ENCODE measurements around the gene SPRR3. TPM values are rescaled to one million over a fixed set of nuclear protein-coding genes. Genes with fewer than 3 reads are reported as not detected.

SPRR3 gene
- total and polyA plus RNA-seq, 4 donors = 0.50 to 1.9 (median 1.2) TPM; not detected in 1

- ATAC-seq (ENCODE audit: insufficient read depth, low FRiP score) (no peak), DNase-seq (no peak)
- H3K36me3 ChIP-seq (ENCODE audit: control insufficient read depth in 4 of 4, insufficient read depth in 4 of 4, low read length in 4 of 4) = no peaks in the 10 kb centered on the region
- H3K9ac ChIP-seq (ENCODE audit: insufficient read depth in 1 of 2, low read length in 2 of 2) = no peak overlapping the region
- peaks cover 0 to 4% (median 0%) of the 10 kb centered on the region in 4 donors for H3K9me3 ChIP-seq (ENCODE audit: control insufficient read depth in 4 of 4, insufficient read depth in 3 of 4, low read length in 3 of 4)
- H3K27ac ChIP-seq (ENCODE audit: low read depth in 1 of 2, low read length in 1 of 2) = no peak overlapping the region
- TF ChIP-seq CTCF (IDR thresholded peaks at IDR 0.05; ENCODE audit: control extremely low read depth, extremely low read depth) = no peak
- H3K4me3 ChIP-seq = no peak overlapping the region
- no peaks in the 10 kb centered on the region for H3K27me3 ChIP-seq (ENCODE audit: control insufficient read depth in 3 of 3, insufficient read depth in 3 of 3, low read length in 2 of 3)
- H3K4me1 ChIP-seq (ENCODE audit: control insufficient read depth in 5 of 5, insufficient read depth in 5 of 5, low read length in 5 of 5) = no peaks in the 10 kb centered on the region
Measured at GRCh38 chr1:152983234-152983633, 18.3 kb upstream of the SPRR3 start.

GRCh38 chr1:152983743-152984142, 17.8 kb upstream of the SPRR3 start, which contains the start of gene SPRR1A:
Gene SPRR1A (plus strand): TSS chr1:152984081. CDS start chr1:152985231, 1,150 bp downstream.
- ATAC-seq (ENCODE audit: insufficient read depth, low FRiP score) = no peak
- H3K27me3 ChIP-seq (ENCODE audit: control insufficient read depth in 3 of 3, insufficient read depth in 3 of 3, low read length in 2 of 3) = no peaks in the 10 kb centered on the region
- peaks cover 0 to 4% (median 0%) of the 10 kb centered on the region in 4 donors for H3K9me3 ChIP-seq (ENCODE audit: control insufficient read depth in 4 of 4, insufficient read depth in 3 of 4, low read length in 3 of 4)
- H3K4me1 ChIP-seq (ENCODE audit: control insufficient read depth in 5 of 5, insufficient read depth in 5 of 5, low read length in 5 of 5) = no peaks in the 10 kb centered on the region
- H3K27ac ChIP-seq (ENCODE audit: low read depth in 1 of 2, low read length in 1 of 2) = no peak within 1 kb of the TSS
- no peak for TF ChIP-seq CTCF (IDR thresholded peaks at IDR 0.05; ENCODE audit: control extremely low read depth, extremely low read depth)
- WGBS, 2 donors = 83 to 88% methylated on average over 3 of the region's 3 CpGs
- H3K4me3 ChIP-seq = no peak within 1 kb of the TSS
- H3K9ac ChIP-seq (ENCODE audit: insufficient read depth in 1 of 2, low read length in 2 of 2) = no peak within 1 kb of the TSS
- H3K36me3 ChIP-seq (ENCODE audit: control insufficient read depth in 4 of 4, insufficient read depth in 4 of 4, low read length in 4 of 4) = no peaks in the 10 kb centered on the region
- no peak for DNase-seq

GRCh38 chr1:152986578-152986977, 15.0 kb upstream of the SPRR3 start:
- H3K36me3 ChIP-seq (ENCODE audit: control insufficient read depth in 4 of 4, insufficient read depth in 4 of 4, low read length in 4 of 4) = no peaks in the 10 kb centered on the region
- DNase-seq = no peak
- no peak for TF ChIP-seq CTCF (IDR thresholded peaks at IDR 0.05; ENCODE audit: control extremely low read depth, extremely low read depth)
- no peak overlapping the region for H3K9ac ChIP-seq (ENCODE audit: insufficient read depth in 1 of 2, low read length in 2 of 2)
- H3K9me3 ChIP-seq (ENCODE audit: control insufficient read depth in 4 of 4, insufficient read depth in 3 of 4, low read length in 3 of 4) = peaks cover 0 to 4% (median 0%) of the 10 kb centered on the region in 4 donors
- H3K4me3 ChIP-seq = no peak overlapping the region
- no peak for ATAC-seq (ENCODE audit: insufficient read depth, low FRiP score)
- 85 to 96% methylated on average over 2 of the region's 2 CpGs for WGBS, 2 donors
- H3K27ac ChIP-seq (ENCODE audit: low read depth in 1 of 2, low read length in 1 of 2) = no peak overlapping the region
- H3K27me3 ChIP-seq (ENCODE audit: control insufficient read depth in 3 of 3, insufficient read depth in 3 of 3, low read length in 2 of 3) = no peaks in the 10 kb centered on the region
- no peaks in the 10 kb centered on the region for H3K4me1 ChIP-seq (ENCODE audit: control insufficient read depth in 5 of 5, insufficient read depth in 5 of 5, low read length in 5 of 5)

- no peak for TF ChIP-seq CTCF (IDR thresholded peaks at IDR 0.05; ENCODE audit: control extremely low read depth, extremely low read depth)
- H3K36me3 ChIP-seq (ENCODE audit: control insufficient read depth in 4 of 4, insufficient read depth in 4 of 4, low read length in 4 of 4) = no peaks in the 10 kb centered on the region
- ATAC-seq (ENCODE audit: insufficient read depth, low FRiP score) = no peak
- 77 to 82% methylated on average over 6 of the region's 6 CpGs for WGBS, 2 donors
- DNase-seq = no peak
- H3K4me3 ChIP-seq = no peak overlapping the region
- H3K27ac ChIP-seq (ENCODE audit: low read depth in 1 of 2, low read length in 1 of 2) = no peak overlapping the region
- H3K9ac ChIP-seq (ENCODE audit: insufficient read depth in 1 of 2, low read length in 2 of 2) = no peak overlapping the region
- H3K27me3 ChIP-seq (ENCODE audit: control insufficient read depth in 3 of 3, insufficient read depth in 3 of 3, low read length in 2 of 3) = no peaks in the 10 kb centered on the region
- H3K9me3 ChIP-seq (ENCODE audit: control insufficient read depth in 4 of 4, insufficient read depth in 3 of 4, low read length in 3 of 4) = peaks cover 0 to 5% (median 2%) of the 10 kb centered on the region in 4 donors
- H3K4me1 ChIP-seq (ENCODE audit: control insufficient read depth in 5 of 5, insufficient read depth in 5 of 5, low read length in 5 of 5) = peaks cover 0 to 1% (median 0%) of the 10 kb centered on the region in 5 donors
Measured at GRCh38 chr1:152993186-152993585, 8.4 kb upstream of the SPRR3 start.
